Sigmoid colon (tissue), 4 donors: ENCODE measurements around the gene MAML3.

ENCODE experiments used
- EP300 ChIP-seq, 4 donors: sonication (generic); formaldehyde crosslinking; IDR thresholded peaks; one replicate each; pipeline ENCODE4 v1.6.1; 2017; ENCODE audit warnings: antibody characterized with exemption in 4 of 4
- POLR2AphosphoS5 ChIP-seq, 4 donors: sonication (generic); formaldehyde crosslinking; IDR thresholded peaks; one replicate each; pipeline ENCODE4 v1.6.1; 2017; ENCODE audit warnings: antibody characterized with exemption in 4 of 4
- TF ChIP-seq, protein P1 (sequence below), 4 experiments: fragments of 450-650 bp in 3 of 4; fragments of 200-600 bp in 1 of 4; IDR thresholded peaks; one replicate each; pipeline ENCODE4 v1.5.1; 2016 to 2019; ENCODE audit warnings: antibody characterized with exemption in 4 of 4, mild to moderate bottlenecking in 3 of 4, moderate library complexity in 2 of 4

DNA sequence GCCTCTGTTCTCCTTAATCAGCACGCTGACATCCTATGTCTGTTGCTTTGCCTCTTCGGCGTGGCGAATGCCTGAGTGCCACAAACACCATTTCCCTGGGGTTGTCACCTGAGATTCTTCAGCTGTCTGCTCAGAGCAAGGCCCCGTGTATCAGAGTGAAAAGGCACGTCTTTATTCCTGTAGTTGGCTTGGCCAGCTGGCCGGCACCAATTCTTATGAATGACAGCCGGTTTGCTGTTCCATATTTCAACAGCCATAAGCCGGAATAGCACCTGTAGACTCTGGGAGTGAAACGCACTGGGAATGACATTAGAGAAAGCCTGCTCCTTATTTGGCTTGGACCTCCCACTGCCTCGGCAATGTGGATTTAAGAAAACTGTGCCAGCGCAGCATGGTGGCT is 399.0 kb downstream of the MAML3 start:
- TF ChIP-seq, protein P1, sequence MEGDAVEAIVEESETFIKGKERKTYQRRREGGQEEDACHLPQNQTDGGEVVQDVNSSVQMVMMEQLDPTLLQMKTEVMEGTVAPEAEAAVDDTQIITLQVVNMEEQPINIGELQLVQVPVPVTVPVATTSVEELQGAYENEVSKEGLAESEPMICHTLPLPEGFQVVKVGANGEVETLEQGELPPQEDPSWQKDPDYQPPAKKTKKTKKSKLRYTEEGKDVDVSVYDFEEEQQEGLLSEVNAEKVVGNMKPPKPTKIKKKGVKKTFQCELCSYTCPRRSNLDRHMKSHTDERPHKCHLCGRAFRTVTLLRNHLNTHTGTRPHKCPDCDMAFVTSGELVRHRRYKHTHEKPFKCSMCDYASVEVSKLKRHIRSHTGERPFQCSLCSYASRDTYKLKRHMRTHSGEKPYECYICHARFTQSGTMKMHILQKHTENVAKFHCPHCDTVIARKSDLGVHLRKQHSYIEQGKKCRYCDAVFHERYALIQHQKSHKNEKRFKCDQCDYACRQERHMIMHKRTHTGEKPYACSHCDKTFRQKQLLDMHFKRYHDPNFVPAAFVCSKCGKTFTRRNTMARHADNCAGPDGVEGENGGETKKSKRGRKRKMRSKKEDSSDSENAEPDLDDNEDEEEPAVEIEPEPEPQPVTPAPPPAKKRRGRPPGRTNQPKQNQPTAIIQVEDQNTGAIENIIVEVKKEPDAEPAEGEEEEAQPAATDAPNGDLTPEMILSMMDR (IDR thresholded peaks at IDR 0.05), result no peak
- TF ChIP-seq EP300 (IDR thresholded peaks at IDR 0.05) (no peak), POLR2AphosphoS5 (IDR thresholded peaks at IDR 0.05) (no peak)
